Loucy (cell line): ENCODE data around the gene ABHD13.

Source experiments
- H2AFZ ChIP-seq: fragments of 200-600 bp; sonication (generic); 2 replicates; pipeline ENCODE4 v1.6.0; 2016; ENCODE audit warnings: antibody characterized with exemption, mild to moderate bottlenecking, low read length, moderate library complexity
- H3F3A ChIP-seq: fragments of 200-600 bp; 2 replicates; pipeline ENCODE4 v1.6.0; 2016; ENCODE audit warnings: antibody characterized with exemption, low read depth, mild to moderate bottlenecking
- H3K27me3 ChIP-seq: fragments of 200-600 bp; sonication (generic); 2 replicates; pipeline ENCODE4 v1.6.1; 2014; ENCODE audit warnings: low read length, mild to moderate bottlenecking; ENCODE audit not compliant: insufficient read depth, poor library complexity, severe bottlenecking
- H3K36me3 ChIP-seq: fragments of 200-600 bp; sonication (generic); 2 replicates; pipeline ENCODE4 v1.6.1; 2016; ENCODE audit warnings: low read length; ENCODE audit not compliant: insufficient read depth
- H3K4me1 ChIP-seq: fragments of 200-600 bp; sonication (generic); 2 replicates; pipeline ENCODE4 v1.5.1; 2014; ENCODE audit warnings: low read length, mild to moderate bottlenecking; ENCODE audit not compliant: insufficient read depth, poor library complexity, severe bottlenecking
- H3K4me2 ChIP-seq: fragments of 200-600 bp; sonication (generic); 2 replicates; pipeline ENCODE4 v1.6.0; 2014; ENCODE audit warnings: antibody characterized with exemption, low read length, low read depth, mild to moderate bottlenecking; ENCODE audit not compliant: poor library complexity, severe bottlenecking
- H3K4me3 ChIP-seq: fragments of 200-600 bp; sonication (generic); 2 replicates; pipeline ENCODE4 v1.5.1; 2014; ENCODE audit warnings: low read length, mild to moderate bottlenecking, mixed read lengths; ENCODE audit not compliant: poor library complexity, severe bottlenecking
- H3K79me2 ChIP-seq: fragments of 200-600 bp; sonication (generic); 2 replicates; pipeline ENCODE4 v1.6.1; 2014; ENCODE audit warnings: low read length; ENCODE audit not compliant: insufficient read depth
- H3K9ac ChIP-seq: fragments of 200-600 bp; sonication (generic); 2 replicates; pipeline ENCODE4 v1.6.0; 2014; ENCODE audit warnings: mild to moderate bottlenecking, low read depth, low read length, moderate library complexity; ENCODE audit not compliant: poor library complexity, severe bottlenecking
- H3K9me2 ChIP-seq: fragments of 200-600 bp; sonication (generic); replicated peaks from 2 replicates; pipeline ENCODE4 v1.6.1; 2016; ENCODE audit warnings: low read depth, low read length, mixed read lengths
- H3K9me3 ChIP-seq: fragments of 200-600 bp; sonication (generic); 2 replicates; pipeline ENCODE4 v1.6.1; 2014; ENCODE audit warnings: mild to moderate bottlenecking, antibody characterized with exemption, low read length, low read depth; ENCODE audit not compliant: insufficient read depth
- H4K20me1 ChIP-seq: fragments of 200-600 bp; sonication (generic); 2 replicates; pipeline ENCODE4 v1.6.0; 2014; ENCODE audit warnings: antibody characterized with exemption, low read length, mild to moderate bottlenecking; ENCODE audit not compliant: insufficient read depth, poor library complexity, severe bottlenecking
- EZH2phosphoT487 ChIP-seq: fragments of 200-600 bp; IDR thresholded peaks from 2 replicates; pipeline ENCODE4 v1.6.1; 2018; ENCODE audit warnings: antibody characterized with exemption, mild to moderate bottlenecking, moderate library complexity, borderline replicate concordance
- TF ChIP-seq, protein P1 (sequence below): fragments of 200-600 bp; sonication (generic); conservative IDR thresholded peaks from 2 replicates; pipeline ENCODE4 v1.5.1; 2014; ENCODE audit warnings: mild to moderate bottlenecking, antibody characterized with exemption, low read length

Gene ABHD13

DNA sequence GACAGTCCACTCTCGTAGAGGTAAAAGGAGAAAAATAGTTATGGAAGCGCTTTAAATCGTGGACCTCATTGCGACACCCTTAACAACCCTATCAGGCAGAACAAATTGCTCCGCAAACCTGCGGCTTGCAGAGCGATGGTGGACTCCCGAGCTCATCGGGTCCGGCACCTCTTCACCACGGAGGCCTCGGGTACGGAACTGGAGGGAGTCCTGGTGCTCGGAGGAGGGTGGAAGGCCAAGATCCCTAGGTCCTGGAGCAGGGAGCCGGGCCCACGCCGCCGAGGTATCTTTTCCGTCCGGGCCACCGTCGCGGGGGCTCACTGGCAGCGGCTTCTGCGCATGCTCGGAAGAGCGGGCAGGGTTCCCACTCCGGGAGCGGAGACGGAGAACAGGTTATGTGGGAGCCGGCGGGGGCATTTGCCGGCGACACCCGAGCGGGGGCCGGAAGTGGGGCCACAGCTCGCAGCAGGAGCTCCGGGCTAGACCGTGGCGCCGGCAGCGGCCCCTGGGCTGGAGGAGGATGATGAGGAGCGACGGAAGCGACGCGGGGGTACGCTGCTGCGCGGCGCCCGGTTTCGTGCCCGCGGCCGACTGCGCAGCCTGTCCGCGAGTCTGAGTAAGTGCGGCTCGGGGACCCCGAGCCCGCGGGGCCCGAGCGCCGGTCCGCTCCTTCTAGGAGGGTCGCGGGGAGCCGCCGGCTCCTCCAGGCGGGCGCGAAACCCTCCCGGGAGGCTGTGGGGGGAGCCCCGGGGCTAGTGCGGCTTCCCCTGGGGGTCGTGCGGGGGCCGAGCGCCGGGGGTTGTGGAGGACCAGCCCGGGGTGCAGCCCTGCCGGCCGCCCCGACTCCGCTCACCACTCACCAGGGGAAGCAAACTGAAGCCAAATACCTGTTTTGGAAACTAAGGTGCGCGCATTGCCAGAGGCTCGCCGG lies at the start of gene ABHD13:
Gene ABHD13, plus strand, starts transcription at position 349 of the 931 bp plus-strand sequence. CDS start 10,827 bp downstream, outside the sequence.
- H3K79me2 ChIP-seq, result peaks cover 65% of the 10 kb centered on the region
- peak within 1 kb of the TSS; percentile 99 for H3K4me3 ChIP-seq
- no peaks in the 10 kb centered on the region for H3K9me2 ChIP-seq
- H3K4me2 ChIP-seq, result peak within 1 kb of the TSS; percentile 98
- TF ChIP-seq, protein P1, sequence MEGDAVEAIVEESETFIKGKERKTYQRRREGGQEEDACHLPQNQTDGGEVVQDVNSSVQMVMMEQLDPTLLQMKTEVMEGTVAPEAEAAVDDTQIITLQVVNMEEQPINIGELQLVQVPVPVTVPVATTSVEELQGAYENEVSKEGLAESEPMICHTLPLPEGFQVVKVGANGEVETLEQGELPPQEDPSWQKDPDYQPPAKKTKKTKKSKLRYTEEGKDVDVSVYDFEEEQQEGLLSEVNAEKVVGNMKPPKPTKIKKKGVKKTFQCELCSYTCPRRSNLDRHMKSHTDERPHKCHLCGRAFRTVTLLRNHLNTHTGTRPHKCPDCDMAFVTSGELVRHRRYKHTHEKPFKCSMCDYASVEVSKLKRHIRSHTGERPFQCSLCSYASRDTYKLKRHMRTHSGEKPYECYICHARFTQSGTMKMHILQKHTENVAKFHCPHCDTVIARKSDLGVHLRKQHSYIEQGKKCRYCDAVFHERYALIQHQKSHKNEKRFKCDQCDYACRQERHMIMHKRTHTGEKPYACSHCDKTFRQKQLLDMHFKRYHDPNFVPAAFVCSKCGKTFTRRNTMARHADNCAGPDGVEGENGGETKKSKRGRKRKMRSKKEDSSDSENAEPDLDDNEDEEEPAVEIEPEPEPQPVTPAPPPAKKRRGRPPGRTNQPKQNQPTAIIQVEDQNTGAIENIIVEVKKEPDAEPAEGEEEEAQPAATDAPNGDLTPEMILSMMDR, result no peak
- no peak for TF ChIP-seq EZH2phosphoT487
- H4K20me1 ChIP-seq, result peaks cover 39% of the 10 kb centered on the region
- peaks cover 47% of the 10 kb centered on the region for H3K4me1 ChIP-seq
- H3K9me3 ChIP-seq, result no peaks in the 10 kb centered on the region
- no peaks in the 10 kb centered on the region for H3K27me3 ChIP-seq
- peak within 1 kb of the TSS; percentile 94 for H3K9ac ChIP-seq
- peak within 1 kb of the TSS; percentile 98 for H2AFZ ChIP-seq
- no peaks in the 10 kb centered on the region for H3K36me3 ChIP-seq
- 0 out of 2 replicates have a peak, but pooled peaks cover 3% of the 10 kb centered on the region for H3F3A ChIP-seq

DNA sequence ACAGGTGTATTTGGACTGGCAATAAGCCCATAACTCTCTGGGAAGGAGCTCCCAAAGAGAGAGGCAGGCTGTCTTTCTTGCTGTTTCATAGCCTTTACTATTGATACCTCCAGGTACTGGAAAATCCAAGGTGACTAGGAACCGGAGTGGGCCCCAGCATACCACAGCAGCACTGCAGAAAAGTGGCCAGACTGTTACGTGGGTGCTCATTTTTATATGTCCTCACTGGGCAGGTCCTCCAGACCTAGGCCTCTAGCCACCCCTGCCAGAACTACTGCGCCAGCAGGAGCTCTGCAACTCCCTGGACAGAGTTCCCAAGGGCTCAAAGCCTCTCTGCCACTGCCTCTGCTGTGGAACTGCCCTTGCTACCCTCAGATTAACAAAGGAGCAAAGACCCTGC lies 49.3 kb upstream of the ABHD13 start:
- Histone ChIP-seq H3K4me3 (no peak overlapping the region), H3K4me2 (no peak overlapping the region), H3F3A (no peaks in the 10 kb centered on the region), H3K36me3 (no peaks in the 10 kb centered on the region), H3K9me3 (no peaks in the 10 kb centered on the region; the same call in 1 of the 2 replicates), H4K20me1 (no peaks in the 10 kb centered on the region), H3K79me2 (no peaks in the 10 kb centered on the region), H2AFZ (no peak overlapping the region), H3K27me3 (no peaks in the 10 kb centered on the region), H3K9ac (no peak overlapping the region), H3K4me1 (no peaks in the 10 kb centered on the region), H3K9me2 (no peaks in the 10 kb centered on the region)
- no peak for TF ChIP-seq EZH2phosphoT487
- TF ChIP-seq, protein P1, result no peak

DNA sequence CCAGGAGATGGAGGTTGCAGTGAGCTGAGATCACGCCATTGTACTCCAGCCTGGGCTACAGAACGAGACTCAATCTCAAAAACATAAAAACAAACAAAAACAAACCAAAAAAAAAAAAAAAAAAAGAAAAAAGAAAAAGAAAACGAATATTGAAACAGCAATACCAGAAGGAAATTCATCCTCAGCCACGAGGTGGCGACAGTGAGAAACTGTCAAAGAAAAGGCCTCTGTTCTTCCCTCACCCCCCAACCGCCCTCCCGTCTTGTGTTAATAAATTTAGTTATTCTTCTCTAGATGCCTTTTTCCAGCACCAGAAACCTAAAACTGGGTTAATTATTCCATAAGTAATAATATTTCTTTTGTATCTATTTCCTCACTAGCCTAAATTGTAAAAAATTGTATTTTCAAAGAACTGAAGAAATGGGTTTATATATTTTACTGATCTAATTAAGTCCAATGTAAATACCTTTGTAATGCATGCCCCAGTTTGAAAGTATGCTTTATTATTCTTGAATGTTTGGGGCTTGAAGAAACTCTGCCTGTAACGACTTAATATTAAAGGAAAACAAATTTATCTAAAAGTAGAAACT lies 41.4 kb upstream of the ABHD13 start:
- no peaks in the 10 kb centered on the region for H3K4me1 ChIP-seq
- H2AFZ ChIP-seq, result no peak overlapping the region
- H3K4me3 ChIP-seq, result no peak overlapping the region
- no peaks in the 10 kb centered on the region for H3K27me3 ChIP-seq
- H3F3A ChIP-seq, result no peaks in the 10 kb centered on the region
- H4K20me1 ChIP-seq, result no peaks in the 10 kb centered on the region
- H3K79me2 ChIP-seq, result no peaks in the 10 kb centered on the region
- TF ChIP-seq EZH2phosphoT487, result no peak
- TF ChIP-seq, protein P1, result peak; percentile 64
- H3K36me3 ChIP-seq, result no peaks in the 10 kb centered on the region
- no peaks in the 10 kb centered on the region for H3K9me2 ChIP-seq
- no peak overlapping the region for H3K4me2 ChIP-seq
- no peak overlapping the region for H3K9ac ChIP-seq
- H3K9me3 ChIP-seq, result no peaks in the 10 kb centered on the region
